ENCODE results near the gene KYNU. TPM values are rescaled to one million over a fixed set of nuclear protein-coding genes. Genes with fewer than 3 reads are reported as not detected.

Gene KYNU
- total and polyA plus RNA-seq, 2 experiments from 2014 or later = 7.6 to 13.1 TPM

DNA sequence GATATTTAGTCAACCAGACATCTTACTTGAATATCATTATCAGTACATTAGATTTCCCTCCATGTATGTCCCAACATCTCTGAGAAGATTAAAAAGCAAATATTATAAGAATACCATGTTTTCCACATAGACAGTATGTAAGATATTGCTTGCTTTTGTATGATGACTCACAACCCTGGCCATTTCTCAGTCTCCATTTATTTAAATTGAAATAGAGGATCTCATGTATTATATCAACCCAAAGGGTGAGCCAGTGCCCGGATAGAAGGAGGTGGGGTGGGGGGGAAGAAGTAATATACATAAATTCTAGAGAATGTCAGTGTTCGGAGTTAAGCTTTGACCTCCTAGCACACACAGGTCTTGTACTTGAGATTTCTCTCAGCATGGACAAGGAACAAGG is 109.6 kb downstream of the KYNU start:
- no peaks in the 10 kb centered on the region for H4K20me1 ChIP-seq (ENCODE audit: insufficient read depth, poor library complexity, severe bottlenecking)
- no peak overlapping the region for H3K4me2 ChIP-seq
- TF ChIP-seq, protein P1, sequence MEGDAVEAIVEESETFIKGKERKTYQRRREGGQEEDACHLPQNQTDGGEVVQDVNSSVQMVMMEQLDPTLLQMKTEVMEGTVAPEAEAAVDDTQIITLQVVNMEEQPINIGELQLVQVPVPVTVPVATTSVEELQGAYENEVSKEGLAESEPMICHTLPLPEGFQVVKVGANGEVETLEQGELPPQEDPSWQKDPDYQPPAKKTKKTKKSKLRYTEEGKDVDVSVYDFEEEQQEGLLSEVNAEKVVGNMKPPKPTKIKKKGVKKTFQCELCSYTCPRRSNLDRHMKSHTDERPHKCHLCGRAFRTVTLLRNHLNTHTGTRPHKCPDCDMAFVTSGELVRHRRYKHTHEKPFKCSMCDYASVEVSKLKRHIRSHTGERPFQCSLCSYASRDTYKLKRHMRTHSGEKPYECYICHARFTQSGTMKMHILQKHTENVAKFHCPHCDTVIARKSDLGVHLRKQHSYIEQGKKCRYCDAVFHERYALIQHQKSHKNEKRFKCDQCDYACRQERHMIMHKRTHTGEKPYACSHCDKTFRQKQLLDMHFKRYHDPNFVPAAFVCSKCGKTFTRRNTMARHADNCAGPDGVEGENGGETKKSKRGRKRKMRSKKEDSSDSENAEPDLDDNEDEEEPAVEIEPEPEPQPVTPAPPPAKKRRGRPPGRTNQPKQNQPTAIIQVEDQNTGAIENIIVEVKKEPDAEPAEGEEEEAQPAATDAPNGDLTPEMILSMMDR (IDR thresholded peaks at IDR 0.05; ENCODE audit: poor library complexity) = no peak
- TF ChIP-seq EZH2 (IDR thresholded peaks at IDR 0.05; ENCODE audit: borderline replicate concordance) (no peak), EZH2phosphoT487 (IDR thresholded peaks at IDR 0.05; ENCODE audit: low read depth, severe bottlenecking, unreplicated experiment) (no peak)
- DNase-seq (ENCODE audit: low spot score) = no peak
- H2AFZ ChIP-seq = no peak overlapping the region
- no peaks in the 10 kb centered on the region for H3K27me3 ChIP-seq
- H3K79me2 ChIP-seq = no peaks in the 10 kb centered on the region
- H3K27ac ChIP-seq = no peak overlapping the region
- no peaks in the 10 kb centered on the region for H3K9me3 ChIP-seq (ENCODE audit: low read depth)
- H3K4me3 ChIP-seq = no peak overlapping the region
- no peaks in the 10 kb centered on the region for H3K9me2 ChIP-seq (replicated peaks; ENCODE audit: insufficient read depth)
- H3K4me1 ChIP-seq (ENCODE audit: insufficient read depth) = peaks cover 6% of the 10 kb centered on the region
- 91% methylated on average over 2 of the region's 2 CpGs for WGBS (ENCODE audit: low lambda C conversion rate, missing lambda C conversion rate)
- H3K36me3 ChIP-seq (replicated peaks; ENCODE audit: insufficient read depth, low read depth) = no peaks in the 10 kb centered on the region

DNA sequence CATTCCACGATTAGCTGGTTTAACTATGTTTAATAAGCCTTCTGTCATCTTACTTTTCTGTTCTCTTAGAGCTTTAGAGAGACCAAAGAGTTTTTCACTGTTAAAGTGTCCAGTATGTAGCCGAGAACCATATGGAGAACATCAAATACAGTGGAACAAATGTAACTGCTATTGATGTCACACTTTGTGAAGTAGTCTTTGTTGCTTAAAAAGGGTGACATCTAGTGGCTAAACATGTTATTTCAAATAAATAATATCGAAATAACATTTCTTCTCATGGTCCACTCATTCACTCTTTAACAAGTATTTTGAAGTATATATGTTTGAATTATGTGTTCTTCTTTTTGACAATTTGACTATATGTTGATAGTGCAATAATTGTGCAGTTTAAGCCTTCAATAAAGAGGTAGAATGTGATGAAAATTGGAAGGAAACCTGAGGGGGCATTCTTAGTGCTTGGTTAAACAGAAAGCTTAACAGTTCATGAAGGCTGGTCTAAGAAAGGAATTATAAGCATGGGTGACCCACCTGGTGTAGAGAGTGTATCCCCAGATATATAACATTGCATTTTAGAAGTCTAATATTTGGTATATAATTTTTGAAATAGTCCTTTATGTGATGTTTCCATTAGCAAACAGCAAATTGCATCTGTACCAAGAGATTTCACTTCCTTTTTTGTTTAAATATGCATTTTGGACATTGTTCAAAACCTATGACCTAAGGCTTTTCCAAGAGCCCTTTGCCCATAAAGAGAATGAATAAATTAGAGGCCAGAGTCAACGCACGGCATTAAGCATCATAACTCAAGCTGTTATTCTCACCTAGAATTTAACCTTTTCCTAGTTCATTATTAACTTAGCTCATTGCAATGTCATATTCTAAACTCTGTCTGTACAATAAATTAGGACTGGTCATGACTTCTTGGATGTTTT is 112.1 kb downstream of the KYNU start:
- TF ChIP-seq EZH2phosphoT487 (IDR thresholded peaks at IDR 0.05; ENCODE audit: low read depth, severe bottlenecking, unreplicated experiment) (no peak), EZH2 (IDR thresholded peaks at IDR 0.05; ENCODE audit: borderline replicate concordance) (no peak)
- TF ChIP-seq, protein P1 (IDR thresholded peaks at IDR 0.05; ENCODE audit: poor library complexity) = peak; percentile 59
- Histone ChIP-seq H3K27ac (no peak overlapping the region), H3K4me3 (no peak overlapping the region), H3K79me2 (no peaks in the 10 kb centered on the region), H3K27me3 (no peaks in the 10 kb centered on the region), H3K4me2 (no peak overlapping the region), H4K20me1 (ENCODE audit: insufficient read depth, poor library complexity, severe bottlenecking) (no peaks in the 10 kb centered on the region), H3K36me3 (replicated peaks; ENCODE audit: insufficient read depth, low read depth) (no peaks in the 10 kb centered on the region), H3K9me3 (ENCODE audit: low read depth) (no peaks in the 10 kb centered on the region), H2AFZ (no peak overlapping the region), H3K9me2 (replicated peaks; ENCODE audit: insufficient read depth) (no peaks in the 10 kb centered on the region), H3K4me1 (ENCODE audit: insufficient read depth) (no peaks in the 10 kb centered on the region)
- 47% methylated on average over 5 of the region's 5 CpGs for WGBS (ENCODE audit: low lambda C conversion rate, missing lambda C conversion rate)
- DNase-seq (ENCODE audit: low spot score) = peak; percentile 56

GRCh38 chr2:142991295-142991694 is 113.8 kb downstream of the KYNU start:
- Histone ChIP-seq H3K27me3 (no peaks in the 10 kb centered on the region), H2AFZ (no peak overlapping the region), H4K20me1 (ENCODE audit: insufficient read depth, poor library complexity, severe bottlenecking) (no peaks in the 10 kb centered on the region), H3K9me2 (replicated peaks; ENCODE audit: insufficient read depth) (no peaks in the 10 kb centered on the region), H3K4me1 (ENCODE audit: insufficient read depth) (no peaks in the 10 kb centered on the region), H3K27ac (no peak overlapping the region), H3K4me3 (no peak overlapping the region), H3K36me3 (replicated peaks; ENCODE audit: insufficient read depth, low read depth) (no peaks in the 10 kb centered on the region), H3K79me2 (no peaks in the 10 kb centered on the region), H3K9me3 (ENCODE audit: low read depth) (no peaks in the 10 kb centered on the region), H3K4me2 (no peak overlapping the region)
- TF ChIP-seq, protein P1 (IDR thresholded peaks at IDR 0.05; ENCODE audit: poor library complexity) = no peak
- TF ChIP-seq EZH2phosphoT487 (IDR thresholded peaks at IDR 0.05; ENCODE audit: low read depth, severe bottlenecking, unreplicated experiment) (no peak), EZH2 (IDR thresholded peaks at IDR 0.05; ENCODE audit: borderline replicate concordance) (no peak)
- 77% methylated on average over 3 of the region's 3 CpGs for WGBS (ENCODE audit: low lambda C conversion rate, missing lambda C conversion rate)
- no peak for DNase-seq (ENCODE audit: low spot score)

Measured in hepatocyte (in vitro differentiated cells).